Breast epithelium (tissue), 3 donors: Measurements from ENCODE around the gene COL6A2.

Experiments used
- CTCF ChIP-seq, 3 donors: fragments of 450-650 bp; IDR thresholded peaks; one replicate each; pipeline ENCODE4 v1.5.1; 2016 to 2017; ENCODE audit warnings: antibody characterized with exemption in 3 of 3, mild to moderate bottlenecking in 3 of 3, moderate library complexity in 3 of 3
- POLR2A ChIP-seq: fragments of 450-650 bp; IDR thresholded peaks from one replicate; pipeline ENCODE4 v1.6.1; 2016; ENCODE audit warnings: antibody characterized with exemption, mild to moderate bottlenecking, moderate library complexity

GRCh38 chr21:46116189-46116775 is 18.4 kb downstream of the COL6A2 start:
- TF ChIP-seq CTCF (IDR thresholded peaks at IDR 0.05) = no peak
- no peak for TF ChIP-seq POLR2A
